Measurements from ENCODE around the gene TCERG1L.

TCERG1L gene

GRCh38 chr10:131174211-131174565, 137.3 kb downstream of the TCERG1L start:
- no peak overlapping the region for H3K27ac ChIP-seq (ENCODE audit: low read length, poor library complexity, severe bottlenecking)
- H3K23ac ChIP-seq (ENCODE audit: low read length in 2 of 2), result no peak overlapping the region
- no peaks in the 10 kb centered on the region for H3K79me1 ChIP-seq (replicated peaks; ENCODE audit: low read length, poor library complexity, severe bottlenecking)
- H3K4me2 ChIP-seq (ENCODE audit: low read length, poor library complexity, severe bottlenecking), result no peak overlapping the region
- H2AK5ac ChIP-seq (ENCODE audit: low read length, severe bottlenecking), result no peak overlapping the region
- H3K36me3 ChIP-seq (ENCODE audit: control insufficient read depth in 1 of 2, insufficient read depth in 2 of 2, low read depth in 1 of 2, low read length in 2 of 2), result no peaks in the 10 kb centered on the region
- WGBS, result 69% methylated on average over 10 of the region's 13 CpGs
- no peak overlapping the region for H3K14ac ChIP-seq (ENCODE audit: low read length in 2 of 2)
- H3K18ac ChIP-seq (ENCODE audit: low read depth in 1 of 2, low read length in 2 of 2), result no peak overlapping the region
- no peak for DNase-seq
- H3K4me3 ChIP-seq (ENCODE audit: insufficient read depth in 1 of 2, low read depth in 1 of 2, low read length in 2 of 2), result no peak overlapping the region
- no peak overlapping the region for H2BK12ac ChIP-seq (ENCODE audit: low read length in 2 of 2)
- no peak overlapping the region for H2BK5ac ChIP-seq (ENCODE audit: low read depth, low read length, poor library complexity, severe bottlenecking)
- no peak overlapping the region for H3K4ac ChIP-seq (ENCODE audit: low read depth in 1 of 2, low read length in 2 of 2)
- H4K91ac ChIP-seq (ENCODE audit: low read length), result no peak overlapping the region
- no peak overlapping the region for H2AFZ ChIP-seq (ENCODE audit: low read depth, low read length)
- no peak overlapping the region for H2BK120ac ChIP-seq (ENCODE audit: low read depth, low read length)
- no peak overlapping the region for H4K8ac ChIP-seq (ENCODE audit: low read length)
- H3K9me3 ChIP-seq (ENCODE audit: control insufficient read depth, low read length), result peaks cover 6% of the 10 kb centered on the region
- H3K9ac ChIP-seq (ENCODE audit: low read length), result no peak overlapping the region
- no peaks in the 10 kb centered on the region for H3K27me3 ChIP-seq (ENCODE audit: control insufficient read depth in 1 of 2, insufficient read depth in 1 of 2, low read length in 2 of 2)
- no peaks in the 10 kb centered on the region for H3K4me1 ChIP-seq (ENCODE audit: control insufficient read depth, insufficient read depth, low read depth, low read length)
- H2BK15ac ChIP-seq (ENCODE audit: low read depth, poor library complexity, severe bottlenecking), result no peak overlapping the region

GRCh38 chr10:131173484-131174210, 137.9 kb downstream of the TCERG1L start:
- Histone ChIP-seq H2BK5ac (ENCODE audit: low read depth, low read length, poor library complexity, severe bottlenecking) (no peak overlapping the region), H3K9ac (ENCODE audit: low read length) (no peak overlapping the region), H3K4me2 (ENCODE audit: low read length, poor library complexity, severe bottlenecking) (no peak overlapping the region), H2AK5ac (ENCODE audit: low read length, severe bottlenecking) (no peak overlapping the region), H2BK120ac (ENCODE audit: low read depth, low read length) (no peak overlapping the region), H3K18ac (ENCODE audit: low read depth in 1 of 2, low read length in 2 of 2) (no peak overlapping the region), H2BK12ac (ENCODE audit: low read length in 2 of 2) (no peak overlapping the region), H3K4ac (ENCODE audit: low read depth in 1 of 2, low read length in 2 of 2) (no peak overlapping the region), H3K4me1 (ENCODE audit: control insufficient read depth, insufficient read depth, low read depth, low read length) (no peaks in the 10 kb centered on the region), H3K4me3 (ENCODE audit: insufficient read depth in 1 of 2, low read depth in 1 of 2, low read length in 2 of 2) (no peak overlapping the region), H3K27me3 (ENCODE audit: control insufficient read depth in 1 of 2, insufficient read depth in 1 of 2, low read length in 2 of 2) (no peaks in the 10 kb centered on the region), H4K8ac (ENCODE audit: low read length) (no peak overlapping the region), H3K36me3 (ENCODE audit: control insufficient read depth in 1 of 2, insufficient read depth in 2 of 2, low read depth in 1 of 2, low read length in 2 of 2) (no peaks in the 10 kb centered on the region), H3K23ac (ENCODE audit: low read length in 2 of 2) (no peak overlapping the region), H3K9me3 (ENCODE audit: control insufficient read depth, low read length) (peaks cover 6% of the 10 kb centered on the region), H2AFZ (ENCODE audit: low read depth, low read length) (no peak overlapping the region), H3K79me1 (replicated peaks; ENCODE audit: low read length, poor library complexity, severe bottlenecking) (no peaks in the 10 kb centered on the region), H3K27ac (ENCODE audit: low read length, poor library complexity, severe bottlenecking) (no peak overlapping the region), H4K91ac (ENCODE audit: low read length) (no peak overlapping the region), H3K14ac (ENCODE audit: low read length in 2 of 2) (no peak overlapping the region), H2BK15ac (ENCODE audit: low read depth, poor library complexity, severe bottlenecking) (no peak overlapping the region)
- 89% methylated on average over 10 of the region's 12 CpGs for WGBS
- DNase-seq, result no peak

- H3K18ac ChIP-seq (ENCODE audit: low read depth in 1 of 2, low read length in 2 of 2), result no peak overlapping the region
- no peak overlapping the region for H3K4me3 ChIP-seq (ENCODE audit: insufficient read depth in 1 of 2, low read depth in 1 of 2, low read length in 2 of 2)
- no peak overlapping the region for H2BK12ac ChIP-seq (ENCODE audit: low read length in 2 of 2)
- H2BK120ac ChIP-seq (ENCODE audit: low read depth, low read length), result no peak overlapping the region
- no peaks in the 10 kb centered on the region for H3K36me3 ChIP-seq (ENCODE audit: control insufficient read depth in 1 of 2, insufficient read depth in 2 of 2, low read depth in 1 of 2, low read length in 2 of 2)
- WGBS, result 88% methylated on average over 13 of the region's 14 CpGs
- DNase-seq, result no peak
- no peak overlapping the region for H3K4me2 ChIP-seq (ENCODE audit: low read length, poor library complexity, severe bottlenecking)
- no peak overlapping the region for H2BK5ac ChIP-seq (ENCODE audit: low read depth, low read length, poor library complexity, severe bottlenecking)
- H4K91ac ChIP-seq (ENCODE audit: low read length), result no peak overlapping the region
- no peak overlapping the region for H3K4ac ChIP-seq (ENCODE audit: low read depth in 1 of 2, low read length in 2 of 2)
- H2BK15ac ChIP-seq (ENCODE audit: low read depth, poor library complexity, severe bottlenecking), result no peak overlapping the region
- H3K9me3 ChIP-seq (ENCODE audit: control insufficient read depth, low read length), result peaks cover 6% of the 10 kb centered on the region
- H2AK5ac ChIP-seq (ENCODE audit: low read length, severe bottlenecking), result no peak overlapping the region
- H3K9ac ChIP-seq (ENCODE audit: low read length), result no peak overlapping the region
- no peaks in the 10 kb centered on the region for H3K79me1 ChIP-seq (replicated peaks; ENCODE audit: low read length, poor library complexity, severe bottlenecking)
- H3K4me1 ChIP-seq (ENCODE audit: control insufficient read depth, insufficient read depth, low read depth, low read length), result no peaks in the 10 kb centered on the region
- no peak overlapping the region for H4K8ac ChIP-seq (ENCODE audit: low read length)
- no peak overlapping the region for H2AFZ ChIP-seq (ENCODE audit: low read depth, low read length)
- no peak overlapping the region for H3K14ac ChIP-seq (ENCODE audit: low read length in 2 of 2)
- no peak overlapping the region for H3K27ac ChIP-seq (ENCODE audit: low read length, poor library complexity, severe bottlenecking)
- no peak overlapping the region for H3K23ac ChIP-seq (ENCODE audit: low read length in 2 of 2)
- no peaks in the 10 kb centered on the region for H3K27me3 ChIP-seq (ENCODE audit: control insufficient read depth in 1 of 2, insufficient read depth in 1 of 2, low read length in 2 of 2)
These were observed 139.1 kb downstream of the TCERG1L start for GRCh38 chr10:131172433-131172832.

- H2AFZ ChIP-seq (ENCODE audit: low read depth, low read length), result no peak overlapping the region
- H4K91ac ChIP-seq (ENCODE audit: low read length), result no peak overlapping the region
- H2AK5ac ChIP-seq (ENCODE audit: low read length, severe bottlenecking), result no peak overlapping the region
- no peak overlapping the region for H3K4me2 ChIP-seq (ENCODE audit: low read length, poor library complexity, severe bottlenecking)
- no peak overlapping the region for H2BK120ac ChIP-seq (ENCODE audit: low read depth, low read length)
- H3K79me1 ChIP-seq (replicated peaks; ENCODE audit: low read length, poor library complexity, severe bottlenecking), result no peaks in the 10 kb centered on the region
- H3K23ac ChIP-seq (ENCODE audit: low read length in 2 of 2), result no peak overlapping the region
- H3K14ac ChIP-seq (ENCODE audit: low read length in 2 of 2), result no peak overlapping the region
- no peak overlapping the region for H3K27ac ChIP-seq (ENCODE audit: low read length, poor library complexity, severe bottlenecking)
- H3K4ac ChIP-seq (ENCODE audit: low read depth in 1 of 2, low read length in 2 of 2), result no peak overlapping the region
- H3K9me3 ChIP-seq (ENCODE audit: control insufficient read depth, low read length), result no peaks in the 10 kb centered on the region
- H3K4me3 ChIP-seq (ENCODE audit: insufficient read depth in 1 of 2, low read depth in 1 of 2, low read length in 2 of 2), result no peak overlapping the region
- no peak for DNase-seq
- no peak overlapping the region for H2BK15ac ChIP-seq (ENCODE audit: low read depth, poor library complexity, severe bottlenecking)
- no peak overlapping the region for H3K18ac ChIP-seq (ENCODE audit: low read depth in 1 of 2, low read length in 2 of 2)
- no peak overlapping the region for H2BK12ac ChIP-seq (ENCODE audit: low read length in 2 of 2)
- no peaks in the 10 kb centered on the region for H3K36me3 ChIP-seq (ENCODE audit: control insufficient read depth in 1 of 2, insufficient read depth in 2 of 2, low read depth in 1 of 2, low read length in 2 of 2)
- H3K27me3 ChIP-seq (ENCODE audit: control insufficient read depth in 1 of 2, insufficient read depth in 1 of 2, low read length in 2 of 2), result no peaks in the 10 kb centered on the region
- no peak overlapping the region for H2BK5ac ChIP-seq (ENCODE audit: low read depth, low read length, poor library complexity, severe bottlenecking)
- 71% methylated on average over 7 of the region's 7 CpGs for WGBS
- no peak overlapping the region for H4K8ac ChIP-seq (ENCODE audit: low read length)
- H3K4me1 ChIP-seq (ENCODE audit: control insufficient read depth, insufficient read depth, low read depth, low read length), result no peaks in the 10 kb centered on the region
- no peak overlapping the region for H3K9ac ChIP-seq (ENCODE audit: low read length)
These were observed 142.4 kb downstream of the TCERG1L start for GRCh38 chr10:131169146-131169545.

Measured in mesenchymal stem cell (in vitro differentiated cells and primary cell).